Measurements from ENCODE around the gene TMPRSS13. TPM values are rescaled to one million over a fixed set of nuclear protein-coding genes. Genes with fewer than 3 reads are reported as not detected.

The TMPRSS13 gene
- total RNA-seq, 1 experiment from 2014 or later: 53.1 TPM

DNA sequence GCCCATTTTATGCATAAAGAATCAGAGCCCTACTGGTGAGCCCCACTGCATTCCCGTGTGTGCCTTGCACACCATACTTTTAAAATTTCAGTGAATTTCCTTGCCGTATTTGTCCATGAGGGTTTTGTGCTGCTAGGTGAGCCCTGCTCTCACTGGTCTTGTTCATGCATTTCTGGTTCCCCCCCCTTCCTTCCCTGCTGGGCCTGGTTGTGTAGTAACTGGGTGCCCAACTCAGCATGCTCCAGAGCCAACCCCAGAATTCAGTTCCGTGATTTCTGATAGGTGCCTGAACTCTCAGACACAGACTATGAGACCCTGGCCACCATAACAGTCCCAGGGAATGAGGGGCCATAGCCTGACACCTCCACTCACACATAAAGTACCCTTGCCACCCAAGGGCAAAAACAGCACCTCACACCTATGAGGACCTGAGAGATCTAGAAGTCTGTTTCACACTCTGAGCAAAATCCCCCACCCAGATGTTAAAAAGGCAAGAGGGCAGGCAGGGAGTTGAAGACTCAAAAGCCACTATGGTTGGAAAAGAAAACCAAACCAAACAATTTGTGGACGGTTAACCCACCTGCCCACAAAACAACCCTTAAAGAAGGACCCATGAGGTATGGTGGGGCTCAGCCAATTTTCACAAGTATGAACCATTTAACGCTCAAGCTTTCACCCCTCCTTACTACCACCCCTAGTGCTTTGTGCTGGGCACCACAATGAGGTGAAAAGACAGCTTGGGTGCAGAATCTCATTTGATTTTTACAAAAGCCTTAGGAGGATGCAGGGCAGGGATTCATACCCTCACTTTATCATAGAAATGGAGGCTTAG is 40.2 kb upstream of the TMPRSS13 start:
- Mint-ChIP-seq H3K36me3 (ENCODE audit: insufficient read depth, unreplicated experiment) (no peaks in the 10 kb centered on the region), H3K9me3 (ENCODE audit: unreplicated experiment) (no peaks in the 10 kb centered on the region), H3K27ac (ENCODE audit: unreplicated experiment) (no peak overlapping the region), H3K27me3 (ENCODE audit: insufficient read depth, unreplicated experiment) (peaks cover 4% of the 10 kb centered on the region), H3K4me3 (ENCODE audit: unreplicated experiment) (no peak overlapping the region), H3K4me1 (ENCODE audit: low read depth, unreplicated experiment) (no peaks in the 10 kb centered on the region)
- intact Hi-C loops (cut with micrococcal nuclease; ENCODE audit: unreplicated experiment): no loop called here
- BruUV-seq (replicated peaks): no TSS peak
- H3K9me3 ChIP-seq: no peaks in the 10 kb centered on the region
- no peaks in the 10 kb centered on the region for H3K27me3 ChIP-seq (replicated peaks; ENCODE audit: control insufficient read depth, insufficient read depth, low read length)
- ChIA-PET CTCF (no interaction called here), POLR2A (no interaction called here)
- no peak overlapping the region for H3K4me3 ChIP-seq (ENCODE audit: low read depth, low read length)
- no peaks in the 10 kb centered on the region for H3K36me3 ChIP-seq (ENCODE audit: control insufficient read depth, insufficient read depth, low read length)
- no peak for TF ChIP-seq CTCF (IDR thresholded peaks at IDR 0.05; ENCODE audit: insufficient read depth in 1 of 2, low read depth in 1 of 2, low read length in 1 of 2, severe bottlenecking in 1 of 2, unreplicated experiment in 1 of 2)
- no peak for DNase-seq
- no peaks in the 10 kb centered on the region for H3K4me1 ChIP-seq

- Histone ChIP-seq H3K4me1 (no peaks in the 10 kb centered on the region), H3K27me3 (replicated peaks; ENCODE audit: control insufficient read depth, insufficient read depth, low read length) (no peaks in the 10 kb centered on the region), H3K9me3 (no peaks in the 10 kb centered on the region), H3K36me3 (ENCODE audit: control insufficient read depth, insufficient read depth, low read length) (no peaks in the 10 kb centered on the region), H3K4me3 (ENCODE audit: low read depth, low read length) (no peak overlapping the region)
- Mint-ChIP-seq H3K27ac (ENCODE audit: unreplicated experiment) (no peak overlapping the region), H3K4me3 (ENCODE audit: unreplicated experiment) (no peak overlapping the region), H3K36me3 (ENCODE audit: insufficient read depth, unreplicated experiment) (no peaks in the 10 kb centered on the region), H3K9me3 (ENCODE audit: unreplicated experiment) (no peaks in the 10 kb centered on the region), H3K27me3 (ENCODE audit: insufficient read depth, unreplicated experiment) (peaks cover 8% of the 10 kb centered on the region), H3K4me1 (ENCODE audit: low read depth, unreplicated experiment) (no peaks in the 10 kb centered on the region)
- no TSS peak for BruUV-seq (replicated peaks)
- intact Hi-C loops (cut with micrococcal nuclease; ENCODE audit: unreplicated experiment): no loop called here
- no peak for TF ChIP-seq CTCF (IDR thresholded peaks at IDR 0.05; ENCODE audit: insufficient read depth in 1 of 2, low read depth in 1 of 2, low read length in 1 of 2, severe bottlenecking in 1 of 2, unreplicated experiment in 1 of 2)
- ChIA-PET CTCF (interaction anchor here (0.8 kb wide), 1 partner anchor 143 kb away, joined by 3 read pairs; no protein-coding TSS in a partner anchor), POLR2A (no interaction called here)
- no peak for DNase-seq
Measured at GRCh38 chr11:117966908-117967307, 37.7 kb upstream of the TMPRSS13 start.

DNA sequence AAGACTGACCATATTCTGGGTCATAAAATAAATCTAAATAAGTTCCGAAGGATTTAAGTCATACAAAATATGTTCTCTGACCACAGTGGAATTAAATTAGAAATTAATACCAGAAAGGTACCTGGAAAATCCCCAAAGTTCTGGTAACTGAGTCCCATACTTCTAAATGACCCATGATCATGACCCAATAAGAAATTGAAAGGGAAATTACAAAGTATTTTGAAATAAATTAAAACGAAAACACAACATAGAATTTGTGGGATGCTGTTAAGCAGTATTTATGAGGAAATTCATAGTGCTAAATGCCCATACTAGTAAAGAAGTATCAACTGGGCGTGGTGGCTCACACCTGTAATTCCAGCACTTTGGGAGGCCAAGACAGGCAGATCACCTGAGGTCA is 33.6 kb upstream of the TMPRSS13 start:
- TF ChIP-seq CTCF (IDR thresholded peaks at IDR 0.05; ENCODE audit: insufficient read depth in 1 of 2, low read depth in 1 of 2, low read length in 1 of 2, severe bottlenecking in 1 of 2, unreplicated experiment in 1 of 2): no peak
- BruUV-seq (replicated peaks): no TSS peak
- no peaks in the 10 kb centered on the region for H3K9me3 Mint-ChIP-seq (ENCODE audit: unreplicated experiment)
- H3K4me3 Mint-ChIP-seq (ENCODE audit: unreplicated experiment): no peak overlapping the region
- intact Hi-C loops (cut with micrococcal nuclease; ENCODE audit: unreplicated experiment): no loop called here
- Histone ChIP-seq H3K27me3 (replicated peaks; ENCODE audit: control insufficient read depth, insufficient read depth, low read length) (no peaks in the 10 kb centered on the region), H3K4me1 (no peaks in the 10 kb centered on the region), H3K4me3 (ENCODE audit: low read depth, low read length) (no peak overlapping the region), H3K36me3 (ENCODE audit: control insufficient read depth, insufficient read depth, low read length) (no peaks in the 10 kb centered on the region), H3K9me3 (no peaks in the 10 kb centered on the region)
- H3K36me3 Mint-ChIP-seq (ENCODE audit: insufficient read depth, unreplicated experiment): no peaks in the 10 kb centered on the region
- no peaks in the 10 kb centered on the region for H3K4me1 Mint-ChIP-seq (ENCODE audit: low read depth, unreplicated experiment)
- no peak for DNase-seq
- H3K27ac Mint-ChIP-seq (ENCODE audit: unreplicated experiment): no peak overlapping the region
- CTCF ChIA-PET: no interaction called here
- peaks cover 26% of the 10 kb centered on the region for H3K27me3 Mint-ChIP-seq (ENCODE audit: insufficient read depth, unreplicated experiment)
- POLR2A ChIA-PET: no interaction called here

Measured in Caco-2 (cell line).